H1 (cell line): ENCODE measurements around the gene BTNL8. TPM values are rescaled to one million over a fixed set of nuclear protein-coding genes. Genes with fewer than 3 reads are reported as not detected.

Source experiments
- SP1 ChIP-seq: IDR thresholded peaks from 2 replicates; pipeline ENCODE4 v1.6.1; 2011; ENCODE audit warnings: low read depth, low read length
- polyA plus RNA-seq, 7 experiments: library from polyadenylated mRNA; depleted of rRNA in 3 of 7; stranded (reverse) in 5 of 7; unstranded in 2 of 7; fragments of >200 nt in 5 of 7; fragments of 200-250 nt in 2 of 7; gene quantifications; 1 replicate in 5 of 7; 2 replicates in 1 of 7; 4 replicates in 1 of 7; pipeline versions ENCODE4 v1.2.1 to v1.2.3, GENCODE V29; 2011 to 2013; ENCODE audit warnings: missing spikeins in 2 of 7, mixed read lengths in 2 of 7
- total RNA-seq: library from RNA; stranded (reverse); fragmentation: NEBNext Ultra II Directional; extraction: Animal tissue kit (Norgen Biotek cat#: 25700); gene quantifications from 2 replicates; pipeline ENCODE4 v1.2.1, GENCODE V29; 2021

BTNL8 gene
- total and polyA plus RNA-seq, 2 of the 8 experiments (the other 6 are each of a cell fraction or from before 2014, with no cell fraction given), result 0.32 to 0.48 TPM

DNA sequence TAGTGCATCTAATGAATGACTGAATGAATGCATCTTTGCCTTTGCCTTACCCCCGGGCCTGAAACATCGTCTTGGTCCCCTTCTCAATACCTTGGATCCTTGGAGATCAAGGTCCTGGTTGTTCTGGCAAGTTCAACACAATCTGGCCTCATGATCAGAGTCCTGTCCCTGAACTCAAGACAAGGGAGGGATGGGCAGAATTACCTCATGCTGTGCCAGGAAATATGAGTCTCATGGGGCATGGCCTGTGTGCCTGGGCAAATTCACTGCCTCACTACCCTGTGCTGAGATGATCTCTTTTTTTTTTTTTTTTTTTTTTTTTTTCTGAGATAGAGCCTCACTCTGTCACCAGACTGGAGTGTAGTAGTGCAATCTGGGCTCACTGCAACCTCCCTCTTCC lies 89.1 kb downstream of the BTNL8 start (continued):
- no peak for TF ChIP-seq SP1
